Ishikawa (cell line): ENCODE measurements around the gene SENP1.

ENCODE experiments used
- CEBPB ChIP-seq: IDR thresholded peaks from 2 replicates; pipeline ENCODE4 v1.6.1; 2012
- CREB1 ChIP-seq: IDR thresholded peaks from 2 replicates; pipeline ENCODE4 v1.6.1; 2012; ENCODE audit warnings: low read depth
- EGR1 ChIP-seq: IDR thresholded peaks from 2 replicates; pipeline ENCODE4 v1.6.1; 2012
- EP300 ChIP-seq: IDR thresholded peaks from 2 replicates; pipeline ENCODE4 v1.6.1; 2012; ENCODE audit warnings: borderline replicate concordance
- FOXM1 ChIP-seq: IDR thresholded peaks from 2 replicates; pipeline ENCODE4 v1.6.1; 2012; ENCODE audit warnings: low read depth, borderline replicate concordance
- NFIC ChIP-seq: IDR thresholded peaks from 2 replicates; pipeline ENCODE4 v1.6.1; 2012
- RAD21 ChIP-seq: IDR thresholded peaks from 2 replicates; pipeline ENCODE4 v1.6.1; 2012; ENCODE audit warnings: low read depth
- REST ChIP-seq: IDR thresholded peaks from 2 replicates; pipeline ENCODE4 v1.6.1; 2012; ENCODE audit warnings: low read depth, mild to moderate bottlenecking
- TAF1 ChIP-seq: IDR thresholded peaks from 2 replicates; pipeline ENCODE4 v1.6.1; 2012; ENCODE audit warnings: low read depth, mild to moderate bottlenecking
- TCF12 ChIP-seq: IDR thresholded peaks from 2 replicates; pipeline ENCODE4 v1.6.1; 2012; ENCODE audit warnings: low read depth
- TEAD4 ChIP-seq: IDR thresholded peaks from 2 replicates; pipeline ENCODE4 v1.6.1; 2012
- YY1 ChIP-seq: IDR thresholded peaks from 2 replicates; pipeline ENCODE4 v1.6.1; 2012; ENCODE audit warnings: low read depth
- ZBTB7A ChIP-seq: IDR thresholded peaks from 2 replicates; pipeline ENCODE4 v1.6.1; 2012; ENCODE audit warnings: low read depth
- TF ChIP-seq, protein P1 (sequence below): IDR thresholded peaks from 2 replicates; pipeline ENCODE4 v1.6.1; 2012
- TF ChIP-seq, protein P2 (sequence below): IDR thresholded peaks from 2 replicates; pipeline ENCODE4 v1.6.1; 2012

SENP1 gene

DNA sequence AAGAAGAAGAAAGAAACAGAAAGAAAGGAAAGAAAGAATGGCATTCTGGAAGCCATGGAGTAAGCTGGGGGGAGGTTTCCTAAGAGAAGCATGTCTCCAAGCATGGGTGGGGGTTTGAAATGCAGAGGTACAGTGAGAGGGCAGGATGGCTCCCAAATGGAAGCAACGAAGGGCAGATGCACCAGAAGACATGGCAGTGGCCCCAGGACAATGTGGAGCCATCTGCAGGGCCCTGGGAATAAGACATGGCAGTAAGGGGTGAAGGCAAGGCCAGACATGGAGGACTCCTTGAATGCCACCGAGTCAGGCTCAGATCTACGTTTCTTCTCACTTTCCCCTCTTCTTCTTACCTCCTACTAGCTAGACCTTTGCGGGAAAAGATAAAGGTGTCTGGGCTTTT lies 96.9 kb downstream of the SENP1 start:
- TF ChIP-seq TCF12 (no peak), RAD21 (no peak), REST (no peak), TAF1 (no peak), CEBPB (no peak), FOXM1 (no peak), TEAD4 (no peak), NFIC (no peak), EP300 (no peak), EGR1 (no peak), CREB1 (no peak), YY1 (no peak), ZBTB7A (no peak)
- TF ChIP-seq, protein P1, sequence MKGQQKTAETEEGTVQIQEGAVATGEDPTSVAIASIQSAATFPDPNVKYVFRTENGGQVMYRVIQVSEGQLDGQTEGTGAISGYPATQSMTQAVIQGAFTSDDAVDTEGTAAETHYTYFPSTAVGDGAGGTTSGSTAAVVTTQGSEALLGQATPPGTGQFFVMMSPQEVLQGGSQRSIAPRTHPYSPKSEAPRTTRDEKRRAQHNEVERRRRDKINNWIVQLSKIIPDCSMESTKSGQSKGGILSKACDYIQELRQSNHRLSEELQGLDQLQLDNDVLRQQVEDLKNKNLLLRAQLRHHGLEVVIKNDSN = no peak
- TF ChIP-seq, protein P2, sequence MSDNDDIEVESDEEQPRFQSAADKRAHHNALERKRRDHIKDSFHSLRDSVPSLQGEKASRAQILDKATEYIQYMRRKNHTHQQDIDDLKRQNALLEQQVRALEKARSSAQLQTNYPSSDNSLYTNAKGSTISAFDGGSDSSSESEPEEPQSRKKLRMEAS = no peak

GRCh38 chr12:48008349-48008748 lies 97.5 kb downstream of the SENP1 start:
- no peak for TF ChIP-seq ZBTB7A
- no peak for TF ChIP-seq TEAD4
- TF ChIP-seq CREB1 = no peak
- no peak for TF ChIP-seq YY1
- TF ChIP-seq EGR1 = no peak
- no peak for TF ChIP-seq TCF12
- TF ChIP-seq RAD21 = no peak
- TF ChIP-seq, protein P1 = no peak
- no peak for TF ChIP-seq TAF1
- TF ChIP-seq, protein P2 = no peak
- no peak for TF ChIP-seq REST
- no peak for TF ChIP-seq CEBPB
- no peak for TF ChIP-seq FOXM1
- no peak for TF ChIP-seq EP300
- no peak for TF ChIP-seq NFIC

GRCh38 chr12:48007206-48007605 lies 98.7 kb downstream of the SENP1 start:
- TF ChIP-seq EP300 (no peak), CEBPB (no peak), REST (no peak), TEAD4 (no peak), TCF12 (no peak)

DNA sequence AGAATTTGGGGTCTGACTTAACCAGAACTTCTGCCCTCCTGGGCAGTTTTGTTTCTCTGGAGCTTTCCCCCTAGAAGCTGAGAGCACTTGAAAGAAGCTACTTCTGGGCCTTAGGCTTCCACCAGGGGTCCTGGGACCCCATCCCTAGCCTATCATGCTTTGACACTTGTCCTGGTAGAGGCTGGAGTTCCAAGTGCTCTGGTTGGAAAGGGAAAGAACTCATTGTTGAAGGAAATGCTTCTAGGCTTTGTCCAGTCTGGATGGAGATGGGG lies 100.2 kb downstream of the SENP1 start:
- TF ChIP-seq FOXM1 = no peak
- no peak for TF ChIP-seq RAD21
- no peak for TF ChIP-seq TAF1
- no peak for TF ChIP-seq YY1
- TF ChIP-seq, protein P2 = no peak
- no peak for TF ChIP-seq TCF12
- no peak for TF ChIP-seq CEBPB
- no peak for TF ChIP-seq ZBTB7A
- TF ChIP-seq, protein P1 = no peak
- no peak for TF ChIP-seq CREB1
- TF ChIP-seq REST = no peak
- TF ChIP-seq EGR1 = no peak
- no peak for TF ChIP-seq NFIC
- no peak for TF ChIP-seq EP300
- no peak for TF ChIP-seq TEAD4
